Non-pigmented ciliary epithelial cell (primary cell): ENCODE measurements around the gene ANKRD44.
"Not testable (repeated sequence)": the region's sequence is repeated elsewhere in the genome, so short reads cannot be mapped to it uniquely, and the experiment has no call there.

ENCODE experiments used
- DNase-seq: peaks from one replicate; pipeline ENCODE4 v3.0.0-alpha.2; 2010; ENCODE audit warnings: low read depth

The ANKRD44 gene

GRCh38 chr2:197310271-197310985 lies at the start of gene ANKRD44:
Gene ANKRD44, minus strand, starts transcription at chr2:197310780. Its CDS starts 176 bp downstream, at chr2:197310604.
- no peak for DNase-seq

- no peak for DNase-seq
These were observed 49.3 kb upstream of the ANKRD44 start for GRCh38 chr2:197359859-197360258.

GRCh38 chr2:197358931-197359330 lies 48.4 kb upstream of the ANKRD44 start:
- DNase-seq: no peak

- no peak for DNase-seq
These were observed 47.4 kb upstream of the ANKRD44 start for GRCh38 chr2:197357986-197358385.

GRCh38 chr2:197356136-197356535 lies 45.6 kb upstream of the ANKRD44 start:
- DNase-seq: no peak

- no peak for DNase-seq
These were observed 43.6 kb upstream of the ANKRD44 start for GRCh38 chr2:197354169-197354558.

- DNase-seq: no peak
These were observed 43.0 kb upstream of the ANKRD44 start for GRCh38 chr2:197353393-197354168.

GRCh38 chr2:197349699-197350098 lies 39.1 kb upstream of the ANKRD44 start:
- DNase-seq: no peak

GRCh38 chr2:197348721-197349360 lies 38.3 kb upstream of the ANKRD44 start:
- DNase-seq: no peak

GRCh38 chr2:197345846-197346370 lies 35.3 kb upstream of the ANKRD44 start:
- DNase-seq: no peak

- not testable (repeated sequence) for DNase-seq
These were observed 33.4 kb upstream of the ANKRD44 start for GRCh38 chr2:197343968-197344367.

GRCh38 chr2:197340591-197340990 lies 30.0 kb upstream of the ANKRD44 start:
- DNase-seq: no peak

GRCh38 chr2:197339496-197340220 lies 29.1 kb upstream of the ANKRD44 start:
- DNase-seq: no peak

GRCh38 chr2:197339016-197339415 lies 28.4 kb upstream of the ANKRD44 start:
- DNase-seq: no peak

GRCh38 chr2:197332641-197333040 lies 22.1 kb upstream of the ANKRD44 start:
- DNase-seq: no peak

- no peak for DNase-seq
These were observed 17.9 kb upstream of the ANKRD44 start for GRCh38 chr2:197328461-197328860.

GRCh38 chr2:197327472-197328098 lies 17.0 kb upstream of the ANKRD44 start:
- no peak for DNase-seq

GRCh38 chr2:197327073-197327471 lies 16.5 kb upstream of the ANKRD44 start:
- DNase-seq: no peak

GRCh38 chr2:197324801-197325200 lies 14.2 kb upstream of the ANKRD44 start:
- DNase-seq: no peak

GRCh38 chr2:197322724-197323720 lies 12.4 kb upstream of the ANKRD44 start:
- no peak for DNase-seq
